GM23248 (cell line): Measurements from ENCODE around the gene ULK4. TPM values are rescaled to one million over a fixed set of nuclear protein-coding genes. Genes with fewer than 3 reads are reported as not detected.

Experiments
- DNase-seq: peaks from one replicate; pipeline ENCODE4 v3.0.0-alpha.2; 2015
- H2AFZ ChIP-seq: fragments of 200-600 bp; sonication (generic); 2 replicates; pipeline ENCODE4 v1.6.1; 2016; ENCODE audit warnings: antibody characterized with exemption
- H3F3A ChIP-seq: fragments of 200-600 bp; sonication (generic); 2 replicates; pipeline ENCODE4 v1.6.1; 2016; ENCODE audit warnings: mild to moderate bottlenecking, antibody characterized with exemption, mixed run types; ENCODE audit not compliant: insufficient read depth
- H3K27ac ChIP-seq: fragments of 200-600 bp; sonication (generic); 2 replicates; pipeline ENCODE4 v1.5.1; 2016; ENCODE audit warnings: mild to moderate bottlenecking
- H3K27me3 ChIP-seq: fragments of 200-600 bp; sonication (generic); replicated peaks from 2 replicates; pipeline ENCODE4 v1.6.1; 2016; ENCODE audit warnings: mild to moderate bottlenecking; ENCODE audit not compliant: insufficient read depth
- H3K36me3 ChIP-seq: fragments of 200-600 bp; sonication (generic); 2 replicates; pipeline ENCODE4 v1.6.1; 2016; ENCODE audit warnings: low read depth, mild to moderate bottlenecking
- H3K4me1 ChIP-seq: fragments of 200-600 bp; sonication (generic); 2 replicates; pipeline ENCODE4 v1.6.1; 2016; ENCODE audit warnings: mild to moderate bottlenecking; ENCODE audit not compliant: insufficient read depth
- H3K4me2 ChIP-seq: fragments of 200-600 bp; sonication (generic); one replicate; pipeline ENCODE4 v1.6.1; 2016; ENCODE audit warnings: mild to moderate bottlenecking; ENCODE audit not compliant: unreplicated experiment
- H3K4me3 ChIP-seq: fragments of 200-600 bp; sonication (generic); 2 replicates; pipeline ENCODE4 v1.5.1; 2016; ENCODE audit warnings: mild to moderate bottlenecking
- H3K79me2 ChIP-seq: fragments of 200-600 bp; sonication (generic); 2 replicates; pipeline ENCODE4 v1.6.1; 2016; ENCODE audit warnings: mild to moderate bottlenecking; ENCODE audit not compliant: insufficient read depth
- H3K9ac ChIP-seq: fragments of 200-600 bp; sonication (generic); 2 replicates; pipeline ENCODE4 v1.6.1; 2016; ENCODE audit warnings: mild to moderate bottlenecking
- H3K9me2 ChIP-seq: fragments of 200-600 bp; sonication (generic); 2 replicates; pipeline ENCODE4 v1.6.1; 2016; ENCODE audit warnings: mixed run types, mild to moderate bottlenecking, moderate library complexity; ENCODE audit not compliant: insufficient read depth
- H3K9me3 ChIP-seq: fragments of 200-600 bp; sonication (generic); one replicate; pipeline ENCODE4 v1.6.1; 2017; ENCODE audit warnings: low read depth
- H4K20me1 ChIP-seq: fragments of 200-600 bp; sonication (generic); 2 replicates; pipeline ENCODE4 v1.6.0; 2016; ENCODE audit not compliant: insufficient read depth
- EZH2 ChIP-seq: fragments of 200-600 bp; sonication (generic); IDR thresholded peaks from 2 replicates; pipeline ENCODE4 v1.6.1; 2018; ENCODE audit warnings: antibody characterized with exemption, mild to moderate bottlenecking; ENCODE audit not compliant: insufficient read depth, poor library complexity, severe bottlenecking
- EZH2phosphoT487 ChIP-seq: fragments of 200-600 bp; sonication (generic); IDR thresholded peaks from 2 replicates; pipeline ENCODE4 v1.6.1; 2018; ENCODE audit warnings: antibody characterized with exemption, moderate library complexity, mild to moderate bottlenecking, low read depth; ENCODE audit not compliant: insufficient read depth
- WGBS, 2 experiments: methylation state at CpG; one replicate each; pipeline ENCODE4 v1.1.6; 2015 to 2017; ENCODE audit warnings: low lambda C conversion rate in 2 of 2, low coverage in 1 of 2; ENCODE audit errors: missing lambda C conversion rate in 2 of 2; 5-methylcytosine and 5-hydroxymethylcytosine counted together
- in situ Hi-C: fragments of 300-500 bp; cut with MboI; formaldehyde crosslinking; loops from 2 replicates; pipeline ENCODE4 v1.15.0; 2020
- polyA plus RNA-seq: library from polyadenylated mRNA; unstranded; fragments of >200 nt; fragmentation: Nextera tagmentation; extraction: Ambion mirVana; gene quantifications from 2 replicates; pipeline ENCODE4 v1.2.1, GENCODE V29; 2016
- total RNA-seq: library from RNA; depleted of rRNA; stranded (reverse); fragments of >200 nt; shearing (Covaris generic); gene quantifications from 2 replicates; pipeline ENCODE4 v1.2.3, GENCODE V29; 2014

The ULK4 gene
- total and polyA plus RNA-seq, 2 experiments from 2014 or later, result 3.5 to 20.3 TPM

DNA sequence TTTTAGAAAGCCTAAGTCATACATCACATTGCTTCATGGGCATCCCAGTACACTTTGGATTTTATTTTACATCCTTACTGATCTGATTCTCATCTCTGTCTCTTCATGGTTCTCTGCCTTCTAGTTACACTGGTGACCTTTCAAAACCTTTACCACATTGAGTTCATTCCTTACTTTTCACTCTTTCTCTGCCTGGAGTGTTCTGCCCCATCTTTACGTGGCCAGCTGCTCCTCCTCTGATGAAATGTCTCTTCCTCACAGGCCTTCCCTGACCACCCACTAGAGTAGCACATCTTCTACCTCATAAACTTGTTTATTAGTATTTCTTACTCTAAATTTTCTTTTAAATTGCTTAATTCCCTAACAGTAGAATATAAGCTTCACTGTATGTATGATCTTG lies 744.9 kb downstream of the ULK4 start:
- H3K9ac ChIP-seq, result no peak overlapping the region
- H2AFZ ChIP-seq, result no peak overlapping the region
- H3K4me3 ChIP-seq, result no peak overlapping the region
- WGBS, 2 experiments, result 95 to 100% methylated on average over 1 of the region's 1 CpG
- TF ChIP-seq EZH2 (no peak), EZH2phosphoT487 (no peak)
- no peaks in the 10 kb centered on the region for H3K9me2 ChIP-seq
- peaks cover 100% of the 10 kb centered on the region for H3K79me2 ChIP-seq
- H4K20me1 ChIP-seq, result peaks cover 74% of the 10 kb centered on the region
- no peaks in the 10 kb centered on the region for H3K36me3 ChIP-seq
- DNase-seq, result no peak
- H3K27ac ChIP-seq, result no peak overlapping the region
- H3K9me3 ChIP-seq, result no peaks in the 10 kb centered on the region
- in situ Hi-C loops, result no loop called here
- H3K4me2 ChIP-seq, result no peak overlapping the region
- peaks cover 28% of the 10 kb centered on the region for H3K4me1 ChIP-seq
- no peaks in the 10 kb centered on the region for H3K27me3 ChIP-seq
- H3F3A ChIP-seq, result peaks cover 14% of the 10 kb centered on the region; the same call in 1 of the 2 replicates

DNA sequence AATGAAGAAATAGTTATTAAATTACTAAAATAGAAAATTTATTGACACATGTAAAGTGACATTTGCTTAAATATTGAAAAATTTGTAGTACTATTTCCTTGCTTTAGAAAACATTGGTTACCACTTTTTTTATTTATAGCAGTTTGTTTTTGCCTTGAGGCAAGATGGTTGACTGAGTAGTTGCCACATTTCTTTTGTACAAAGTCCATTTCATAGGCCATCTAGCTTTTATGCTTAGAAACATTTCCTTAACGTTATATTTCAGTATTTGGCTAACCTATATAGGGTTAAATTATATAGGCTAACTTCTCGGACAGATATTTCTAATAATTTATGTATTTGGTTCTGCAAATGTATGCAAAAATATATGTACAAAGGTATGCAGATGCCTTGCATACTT lies 745.5 kb downstream of the ULK4 start:
- no peak for DNase-seq
- Histone ChIP-seq H3K4me2 (no peak overlapping the region), H2AFZ (no peak overlapping the region), H3K27me3 (no peaks in the 10 kb centered on the region), H3K4me1 (peaks cover 28% of the 10 kb centered on the region), H3K79me2 (peaks cover 100% of the 10 kb centered on the region), H3K27ac (no peak overlapping the region), H3K9me3 (no peaks in the 10 kb centered on the region), H3K4me3 (no peak overlapping the region), H3F3A (peaks cover 18% of the 10 kb centered on the region; the same call in 1 of the 2 replicates), H4K20me1 (peaks cover 75% of the 10 kb centered on the region), H3K9me2 (no peaks in the 10 kb centered on the region), H3K36me3 (no peaks in the 10 kb centered on the region), H3K9ac (no peak overlapping the region)
- WGBS, 2 experiments, result 78 to 86% methylated on average over 2 of the region's 2 CpGs
- no peak for TF ChIP-seq EZH2phosphoT487
- TF ChIP-seq EZH2, result no peak
- in situ Hi-C loops, result no loop called here

DNA sequence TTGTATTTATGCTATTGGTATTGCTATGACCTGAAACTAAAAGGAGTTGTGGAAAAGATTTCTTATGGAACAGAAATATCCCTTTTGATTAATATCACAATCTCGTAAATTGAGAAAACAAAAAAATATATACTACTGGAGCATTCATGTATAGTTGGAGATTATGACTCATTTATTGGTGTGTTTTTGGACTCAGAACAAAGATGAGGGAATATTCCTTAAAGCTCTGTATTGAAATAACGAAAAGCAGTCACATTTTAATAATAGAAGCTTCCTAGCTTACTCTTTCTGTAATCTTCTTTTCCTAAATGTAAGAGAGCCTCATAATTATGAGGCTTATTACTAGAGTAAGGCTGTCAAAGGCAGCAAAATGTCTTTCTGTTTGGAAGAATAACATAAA lies 748.3 kb downstream of the ULK4 start:
- no peak overlapping the region for H2AFZ ChIP-seq
- H3K79me2 ChIP-seq, result peaks cover 100% of the 10 kb centered on the region
- in situ Hi-C loops, result no loop called here
- H3K4me1 ChIP-seq, result peaks cover 22% of the 10 kb centered on the region
- no peak overlapping the region for H3K4me2 ChIP-seq
- H3F3A ChIP-seq, result peaks cover 18% of the 10 kb centered on the region; the same call in 1 of the 2 replicates
- no peaks in the 10 kb centered on the region for H3K27me3 ChIP-seq
- H3K27ac ChIP-seq, result no peak overlapping the region
- WGBS, 2 experiments, result 44 to 48% methylated on average over 2 of the region's 2 CpGs
- TF ChIP-seq EZH2, result no peak
- no peak for TF ChIP-seq EZH2phosphoT487
- no peak overlapping the region for H3K4me3 ChIP-seq
- no peaks in the 10 kb centered on the region for H3K9me3 ChIP-seq
- DNase-seq, result peak; percentile 29
- H3K36me3 ChIP-seq, result no peaks in the 10 kb centered on the region
- no peak overlapping the region for H3K9ac ChIP-seq
- H4K20me1 ChIP-seq, result peaks cover 70% of the 10 kb centered on the region
- no peaks in the 10 kb centered on the region for H3K9me2 ChIP-seq

DNA sequence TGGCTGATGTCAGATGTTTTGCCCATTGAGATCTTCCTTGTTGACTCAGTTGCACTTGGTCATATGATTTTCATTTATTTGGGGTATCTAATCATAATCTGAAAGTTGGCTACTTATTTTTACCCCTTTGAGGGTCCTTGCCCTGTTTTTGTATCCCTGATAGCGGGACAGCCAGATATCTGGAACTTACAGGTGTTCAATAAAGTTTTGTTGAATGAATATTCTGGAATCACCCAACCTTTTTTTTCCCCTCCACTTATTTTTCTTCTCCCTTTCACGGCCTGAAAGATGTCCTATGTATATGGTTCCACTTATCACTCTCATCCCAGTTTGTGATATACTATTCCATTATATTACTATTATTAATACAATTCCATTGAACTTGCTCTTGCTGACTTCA lies 749.8 kb downstream of the ULK4 start:
- in situ Hi-C loops, result no loop called here
- no peak for TF ChIP-seq EZH2
- no peak for TF ChIP-seq EZH2phosphoT487
- H3K4me2 ChIP-seq, result no peak overlapping the region

DNA sequence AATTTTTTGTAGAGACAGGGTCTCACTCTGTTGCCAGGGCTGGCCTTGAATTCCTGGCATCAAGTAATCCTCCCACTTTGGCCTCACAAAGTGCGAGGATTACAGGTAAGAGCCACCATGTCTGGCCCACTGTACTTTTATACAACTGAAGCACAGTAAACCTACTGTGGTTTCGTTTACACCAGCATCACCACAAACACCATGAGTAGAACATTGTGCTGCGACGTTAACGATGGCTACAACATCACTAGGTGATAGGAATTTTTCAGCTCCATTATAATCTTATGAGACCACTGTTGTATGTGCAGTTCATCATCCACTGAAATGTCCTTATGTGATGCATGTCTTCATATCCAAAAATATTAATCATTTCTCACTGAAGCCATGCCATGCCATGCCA lies 750.9 kb downstream of the ULK4 start:
- no peaks in the 10 kb centered on the region for H3K27me3 ChIP-seq
- 91% methylated on average over 5 of the region's 5 CpGs for WGBS, 2 experiments
- H3K4me1 ChIP-seq, result peaks cover 25% of the 10 kb centered on the region; the same call in 1 of the 2 replicates
- no peaks in the 10 kb centered on the region for H3K36me3 ChIP-seq
- H3K9ac ChIP-seq, result no peak overlapping the region
- DNase-seq, result no peak
- H2AFZ ChIP-seq, result no peak overlapping the region
- no peaks in the 10 kb centered on the region for H3K9me3 ChIP-seq
- peaks cover 100% of the 10 kb centered on the region for H3K79me2 ChIP-seq
- H3K4me2 ChIP-seq, result no peak overlapping the region
- TF ChIP-seq EZH2phosphoT487 (no peak), EZH2 (no peak)
- no peaks in the 10 kb centered on the region for H3K9me2 ChIP-seq
- H3F3A ChIP-seq, result peaks cover 14% of the 10 kb centered on the region; the same call in 1 of the 2 replicates
- in situ Hi-C loops, result no loop called here
- H3K27ac ChIP-seq, result no peak overlapping the region
- H4K20me1 ChIP-seq, result peaks cover 69% of the 10 kb centered on the region
- no peak overlapping the region for H3K4me3 ChIP-seq

More for the DNA sequence above, 749.8 kb downstream of the ULK4 start:
- no peaks in the 10 kb centered on the region for H3K9me3 ChIP-seq
- H3K9me2 ChIP-seq, result no peaks in the 10 kb centered on the region
- no peak overlapping the region for H3K4me3 ChIP-seq
- no peaks in the 10 kb centered on the region for H3K36me3 ChIP-seq
- H2AFZ ChIP-seq, result no peak overlapping the region
- DNase-seq, result no peak
- no peaks in the 10 kb centered on the region for H3K27me3 ChIP-seq
- no peak overlapping the region for H3K27ac ChIP-seq
- peaks cover 100% of the 10 kb centered on the region for H3K79me2 ChIP-seq
- peaks cover 18% of the 10 kb centered on the region; the same call in 1 of the 2 replicates for H3F3A ChIP-seq
- peaks cover 69% of the 10 kb centered on the region for H4K20me1 ChIP-seq
- 77% methylated on average over 2 of the region's 2 CpGs for WGBS, 2 experiments
- H3K9ac ChIP-seq, result no peak overlapping the region
- H3K4me1 ChIP-seq, result peaks cover 16% of the 10 kb centered on the region; the same call in 1 of the 2 replicates
